Embryonic facial prominence (tissue), 1 donor: ENCODE results near the gene WDR7.

ENCODE experiments used
- DNase-seq: peaks from one replicate; pipeline ENCODE4 v3.0.0-alpha.2; 2016; ENCODE audit errors: extremely low spot score

The WDR7 gene

DNA sequence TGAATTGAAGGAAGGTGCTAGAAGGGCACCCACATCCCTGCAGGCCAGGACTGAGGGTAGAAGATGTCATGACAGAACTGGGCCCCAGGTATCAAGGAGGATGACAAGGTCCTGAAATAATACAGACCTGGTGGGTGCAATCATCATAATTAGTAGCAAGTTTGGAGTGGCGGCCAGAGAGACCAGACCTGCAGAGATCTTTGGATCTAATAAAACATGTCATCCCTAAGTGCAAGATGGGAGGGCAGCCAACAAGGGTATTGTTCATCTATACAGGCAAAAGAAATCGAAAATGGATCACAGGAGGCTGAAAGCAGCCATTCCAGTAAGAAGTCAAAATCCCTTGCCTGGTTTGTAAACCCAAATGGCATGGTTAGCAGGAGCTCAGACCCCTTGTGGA, 384.4 kb downstream of the WDR7 start:
- DNase-seq, result no peak

DNA sequence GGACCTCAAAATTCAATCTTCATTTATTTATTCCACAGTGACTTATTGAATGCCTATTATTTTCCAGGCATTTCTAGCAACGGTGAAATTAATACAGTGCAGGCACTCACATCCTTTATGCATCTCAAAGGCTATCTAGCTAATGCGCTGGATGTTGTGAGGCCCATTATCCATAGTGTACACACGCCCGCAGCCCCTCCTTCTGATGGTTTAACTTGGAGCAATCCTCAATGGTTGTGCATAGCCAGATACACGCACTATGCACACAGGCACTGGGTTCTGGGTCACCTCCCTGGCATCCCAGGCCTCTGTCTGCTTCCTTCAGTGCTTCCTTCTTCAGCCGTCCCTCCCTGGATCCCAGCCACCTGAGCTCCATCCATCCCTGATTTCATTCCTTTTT, 387.2 kb downstream of the WDR7 start:
- DNase-seq, result no peak

DNA sequence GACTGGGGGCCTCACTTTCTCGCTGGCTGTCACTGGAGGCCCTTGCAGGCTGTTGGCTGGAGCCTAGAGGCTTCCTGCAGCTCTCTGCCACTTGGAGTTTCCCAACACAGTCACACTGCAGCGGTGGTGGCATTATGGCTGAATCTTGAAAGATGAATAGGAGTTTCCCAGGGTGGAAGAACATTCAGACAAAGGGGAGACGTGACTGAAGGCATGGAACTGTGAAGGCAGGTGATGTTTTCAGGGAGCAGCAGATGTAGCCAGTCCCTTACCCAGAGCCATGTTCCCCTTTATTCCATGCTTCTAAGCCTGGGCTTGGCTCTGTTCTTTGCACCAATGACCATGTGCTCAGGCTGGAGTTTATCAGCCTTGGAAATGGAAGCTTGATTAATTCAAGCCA, 389.0 kb downstream of the WDR7 start:
- no peak for DNase-seq

DNA sequence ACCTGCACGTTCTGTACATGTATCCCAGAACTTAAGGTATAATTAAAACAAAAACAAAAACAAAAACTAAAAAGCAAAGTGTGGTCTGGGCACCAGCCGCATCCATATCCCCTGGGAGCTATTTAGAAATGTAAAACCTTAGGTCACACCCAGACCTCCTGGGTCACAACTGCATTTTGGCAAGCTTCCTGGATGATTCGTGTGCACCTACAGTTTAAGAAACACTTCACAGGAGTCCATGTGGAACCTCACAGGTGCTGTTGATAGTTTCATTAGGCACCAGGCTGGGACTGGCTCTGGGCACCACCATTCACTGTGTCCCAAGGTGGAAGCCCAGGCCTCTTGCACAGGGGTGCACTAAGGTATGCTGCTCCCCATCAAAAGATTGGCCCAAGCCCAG, 392.1 kb downstream of the WDR7 start:
- DNase-seq, result no peak

DNA sequence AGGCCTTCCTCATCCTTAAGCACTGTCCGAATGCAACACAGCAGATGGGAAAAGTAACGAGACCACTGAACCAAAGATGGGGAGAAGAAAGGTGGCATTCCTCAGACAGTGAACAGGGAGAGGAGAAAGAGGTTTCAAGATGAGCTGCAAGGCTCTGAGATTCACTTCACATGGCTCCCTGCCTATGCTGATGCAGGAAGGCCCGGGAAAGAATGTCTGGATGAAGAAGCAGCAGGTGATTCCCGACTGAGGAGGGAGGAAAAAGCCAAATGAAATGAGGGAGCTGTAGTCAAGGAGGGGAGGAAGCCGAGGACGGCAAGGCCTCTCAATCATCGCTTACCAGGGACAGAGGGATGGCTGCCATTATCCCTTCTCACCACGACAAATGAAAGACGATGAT, 397.2 kb downstream of the WDR7 start:
- DNase-seq, result no peak

DNA sequence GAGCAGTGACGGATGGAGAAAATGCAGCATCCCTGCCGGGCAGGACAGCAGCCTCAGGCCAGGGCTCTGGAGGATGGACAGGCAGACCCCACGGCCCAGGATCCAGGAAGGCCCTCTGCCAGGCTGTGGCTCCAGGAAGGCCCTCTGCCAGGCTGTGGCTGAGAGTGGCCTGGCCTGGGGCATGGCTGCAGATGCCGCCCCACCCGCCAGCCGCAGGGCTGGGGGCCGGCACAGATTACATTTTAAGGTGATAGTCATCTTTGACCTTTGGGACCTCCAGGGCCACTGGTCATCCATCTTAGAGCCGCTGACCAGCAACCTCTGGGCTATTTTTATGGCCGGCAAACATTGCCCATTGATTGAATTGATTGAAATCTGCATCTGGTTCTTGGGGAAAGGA, 397.7 kb downstream of the WDR7 start:
- DNase-seq, result no peak

DNA sequence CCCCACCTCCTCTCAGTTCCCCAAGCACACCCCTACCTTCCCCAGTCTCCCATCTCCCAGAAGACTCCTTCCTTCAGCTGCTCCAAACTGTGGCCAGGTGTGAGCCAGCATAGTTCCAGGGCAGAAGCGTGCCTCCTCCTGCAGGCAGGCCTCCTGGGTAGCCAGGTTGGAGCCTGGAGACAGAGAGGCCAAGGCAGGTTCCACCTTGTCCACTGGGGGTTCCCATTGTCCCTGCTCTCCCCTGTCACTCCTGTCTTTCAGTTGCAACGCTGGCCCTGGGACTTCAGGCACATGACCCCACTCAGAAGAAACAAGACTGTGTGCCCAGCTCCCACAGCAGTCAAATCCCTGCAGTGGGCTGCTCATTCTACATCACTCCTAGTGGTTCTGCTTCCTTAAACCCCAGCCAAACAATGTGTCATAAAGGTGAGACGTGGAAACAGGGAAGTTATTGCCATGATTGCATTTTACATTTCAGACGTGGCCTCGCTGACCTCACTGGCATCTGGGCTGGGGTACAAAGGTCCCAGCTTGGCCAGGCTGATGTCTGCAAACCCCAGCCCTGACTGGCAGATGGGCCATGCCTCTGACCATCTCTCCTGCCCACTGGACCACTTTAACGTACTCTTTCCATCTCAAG, 399.3 kb downstream of the WDR7 start:
- no peak for DNase-seq

DNA sequence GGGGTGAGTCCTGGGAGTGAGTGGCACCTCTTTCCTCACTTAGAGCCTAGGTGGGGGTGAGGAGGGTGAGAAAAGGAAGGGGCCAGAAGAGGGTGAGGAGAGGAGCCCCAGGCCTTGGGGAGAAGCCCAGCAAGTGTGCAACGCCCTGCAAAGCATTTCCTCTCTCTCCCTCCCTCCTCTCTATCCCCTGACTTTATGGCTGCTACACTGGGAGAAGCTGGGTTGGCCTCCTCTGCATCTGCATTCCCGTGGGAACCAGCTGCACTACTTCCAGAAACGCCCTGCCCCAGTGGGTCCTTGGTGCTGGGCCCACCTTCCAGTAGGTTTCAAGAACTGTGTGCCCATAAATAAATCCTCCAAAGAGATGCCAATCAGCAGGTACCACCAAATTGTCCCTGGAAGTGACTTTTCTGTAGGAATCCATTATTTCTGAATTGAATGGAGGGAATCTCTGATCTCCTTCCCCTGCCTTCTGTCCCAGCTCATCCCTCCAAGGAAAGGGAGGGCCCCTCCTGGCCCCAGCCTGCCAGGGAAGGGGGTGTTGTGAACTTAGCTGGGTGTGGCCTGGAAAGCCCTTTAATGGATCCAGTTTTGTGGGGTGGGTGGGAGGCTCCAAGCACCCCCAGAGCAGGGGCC, 400.0 kb downstream of the WDR7 start:
- DNase-seq, result no peak

DNA sequence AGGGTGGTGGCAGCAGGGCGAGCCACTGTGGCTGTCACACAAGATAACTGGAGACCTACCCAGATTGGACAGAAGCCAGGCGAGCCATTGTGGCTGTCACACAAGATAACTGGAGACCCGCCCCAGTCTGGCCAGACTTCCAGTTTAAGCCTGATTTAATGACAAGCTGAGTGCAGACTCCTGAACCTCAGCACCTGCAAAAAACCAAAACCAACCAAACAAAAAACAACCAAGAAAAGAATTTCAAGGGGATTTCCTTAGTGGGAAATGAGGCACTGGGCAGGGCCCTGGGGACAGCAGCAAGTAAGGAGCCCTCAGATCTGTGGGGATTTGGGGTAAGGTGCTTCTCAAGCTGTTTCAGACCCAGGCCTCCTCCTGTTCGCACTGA, 400.5 kb downstream of the WDR7 start:
- DNase-seq, result no peak

DNA sequence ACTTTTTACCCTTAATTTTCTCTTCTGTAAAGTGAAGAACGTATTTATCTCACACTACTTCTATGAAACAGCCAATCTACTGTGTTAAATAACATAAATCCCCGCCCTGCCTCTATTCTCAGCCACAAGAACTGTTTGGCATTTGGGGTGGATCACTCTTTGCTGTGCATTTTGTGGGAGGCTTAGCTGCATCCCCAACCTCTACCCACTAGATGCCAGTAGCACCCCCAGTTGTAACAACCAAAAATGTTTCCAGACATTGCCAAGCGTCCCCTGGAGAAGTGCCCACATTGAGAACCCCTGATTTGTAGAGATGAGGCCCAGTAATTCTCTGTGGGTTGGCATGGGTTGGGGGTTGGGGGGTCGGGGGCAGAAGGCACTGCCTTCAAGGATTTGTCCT, 401.0 kb downstream of the WDR7 start:
- no peak for DNase-seq

DNA sequence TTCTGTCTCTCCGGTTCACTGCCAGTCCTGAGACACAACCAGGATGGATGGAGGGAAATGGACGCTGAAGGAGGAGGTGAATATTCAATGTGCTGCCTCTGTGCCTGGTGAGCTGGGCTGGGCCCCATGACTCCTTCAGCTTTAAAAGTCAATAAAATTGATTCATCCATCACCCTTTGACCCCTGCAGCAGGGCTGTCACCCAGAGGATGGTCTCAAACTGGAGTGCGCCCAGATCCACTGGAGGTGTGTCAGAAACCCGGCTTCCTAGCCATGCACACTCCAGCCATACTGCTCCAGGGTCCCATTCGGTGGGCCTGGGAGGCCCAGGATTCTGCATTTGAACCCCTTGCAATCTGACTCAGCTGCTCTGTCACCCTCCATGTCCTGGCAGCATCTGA, 401.6 kb downstream of the WDR7 start:
- DNase-seq, result no peak

DNA sequence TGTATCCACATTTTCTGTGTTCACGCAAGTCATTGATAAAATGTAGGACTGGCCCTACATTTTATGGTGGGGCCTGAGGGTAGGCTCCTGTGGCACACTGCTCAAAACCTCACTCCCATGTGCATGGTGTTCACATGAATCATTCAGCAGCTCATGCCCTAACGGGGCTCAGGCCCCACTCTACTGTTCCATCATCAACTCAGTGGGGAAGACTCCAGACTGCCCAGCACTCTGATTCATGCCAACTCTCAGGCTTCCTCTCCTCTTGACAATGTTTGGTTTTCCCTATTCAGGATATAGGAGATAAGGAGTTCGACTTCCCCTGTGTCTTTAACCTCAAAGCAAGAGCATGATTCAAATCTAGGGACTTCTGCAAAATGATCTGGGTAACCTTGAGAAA, 403.7 kb downstream of the WDR7 start:
- DNase-seq, result no peak

DNA sequence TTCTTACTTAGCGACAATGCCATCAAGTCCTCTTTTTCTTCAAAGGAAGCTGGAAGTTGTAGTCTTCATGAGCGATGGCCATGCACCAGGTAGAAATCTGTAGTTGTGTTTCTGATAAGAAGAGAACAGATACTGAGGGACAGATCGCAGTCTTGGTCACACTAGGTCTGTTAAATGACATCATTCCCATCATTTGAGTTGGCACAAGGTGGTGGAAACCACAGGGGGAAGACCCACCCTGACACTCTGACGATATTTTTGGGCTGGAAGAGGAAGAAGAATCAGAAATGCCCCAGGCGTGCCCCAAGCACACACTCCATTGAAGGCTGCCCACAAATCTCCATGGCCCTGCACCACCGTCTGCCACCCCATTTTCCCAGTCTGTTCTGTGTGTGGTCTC, 406.7 kb downstream of the WDR7 start:
- no peak for DNase-seq

DNA sequence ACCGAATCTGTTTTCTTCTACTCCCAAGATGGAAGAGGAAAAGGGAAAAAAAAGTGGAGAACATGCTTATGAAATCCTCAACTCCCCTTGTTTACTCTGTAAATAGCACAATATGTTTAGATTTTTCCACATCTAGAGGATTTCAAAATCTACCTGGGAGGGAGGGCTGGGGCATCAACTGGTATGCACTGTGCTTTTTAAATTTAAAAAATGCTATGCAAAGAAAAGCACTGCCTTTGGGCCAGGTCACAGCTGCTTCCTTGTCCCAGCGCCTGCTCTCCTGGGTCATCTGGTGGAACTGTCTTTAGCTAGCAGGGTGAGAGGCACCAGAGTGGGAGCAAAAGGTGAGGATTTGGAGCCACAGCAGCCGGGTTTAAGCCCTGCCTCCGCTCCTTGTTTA, 407.6 kb downstream of the WDR7 start:
- no peak for DNase-seq

DNA sequence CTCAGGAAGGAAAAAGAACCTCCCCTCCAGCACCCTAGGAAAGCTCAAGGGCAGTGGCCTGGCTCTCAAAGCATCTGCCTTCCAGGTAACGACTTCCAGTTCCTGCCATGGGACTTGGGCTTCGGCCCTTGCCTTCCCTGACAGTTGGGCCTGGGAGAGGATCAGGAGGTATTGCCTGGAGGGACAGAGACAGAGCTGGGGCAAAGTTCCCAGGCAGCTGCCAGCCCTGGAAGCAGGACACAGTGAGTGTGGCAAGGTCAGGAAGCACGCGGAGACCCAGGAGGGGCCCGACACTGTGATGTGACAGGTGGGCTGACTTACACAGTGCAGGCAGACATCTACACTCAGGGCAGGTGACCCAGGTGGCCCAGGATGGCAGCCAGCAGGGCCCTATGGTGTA, 408.2 kb downstream of the WDR7 start:
- DNase-seq, result no peak

DNA sequence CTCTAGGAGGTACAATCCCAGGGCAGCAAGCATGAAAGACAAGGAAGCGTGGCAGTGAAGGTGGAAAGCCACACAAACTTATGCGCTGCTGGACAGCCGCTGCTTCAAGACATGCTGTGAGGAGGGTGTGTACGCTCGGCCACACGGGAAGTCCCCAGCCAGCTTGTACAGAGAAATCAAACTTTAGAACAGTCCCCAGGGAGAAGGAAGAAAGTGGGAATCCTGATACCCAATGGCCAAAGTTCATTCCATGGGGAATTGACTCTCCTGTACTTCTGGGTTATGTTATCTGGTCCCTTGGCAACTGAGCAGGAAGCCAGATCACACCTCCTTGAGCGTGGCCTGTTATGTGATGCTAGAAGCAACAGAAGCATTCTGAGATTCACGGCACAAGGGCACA, 409.7 kb downstream of the WDR7 start:
- DNase-seq, result no peak

DNA sequence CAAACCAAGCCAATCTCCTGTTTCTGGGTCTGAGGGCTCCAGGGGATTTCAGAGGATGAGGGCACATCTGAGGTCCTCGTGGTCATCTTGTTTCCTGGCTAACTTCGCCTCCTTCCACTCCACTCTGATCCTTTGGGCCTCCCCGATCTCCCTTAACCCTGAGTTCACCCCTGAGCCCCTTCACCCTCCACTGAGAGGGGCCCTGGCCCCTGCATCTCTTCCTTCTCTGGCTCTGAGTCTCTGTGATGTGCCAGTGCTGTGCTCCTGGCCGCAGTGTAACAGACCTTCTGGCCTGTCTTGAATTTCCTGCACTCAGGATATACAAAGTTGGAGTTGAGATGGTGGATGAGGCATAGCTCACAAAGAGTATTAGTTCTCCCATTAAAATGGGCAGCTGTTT, 411.0 kb downstream of the WDR7 start:
- no peak for DNase-seq

DNA sequence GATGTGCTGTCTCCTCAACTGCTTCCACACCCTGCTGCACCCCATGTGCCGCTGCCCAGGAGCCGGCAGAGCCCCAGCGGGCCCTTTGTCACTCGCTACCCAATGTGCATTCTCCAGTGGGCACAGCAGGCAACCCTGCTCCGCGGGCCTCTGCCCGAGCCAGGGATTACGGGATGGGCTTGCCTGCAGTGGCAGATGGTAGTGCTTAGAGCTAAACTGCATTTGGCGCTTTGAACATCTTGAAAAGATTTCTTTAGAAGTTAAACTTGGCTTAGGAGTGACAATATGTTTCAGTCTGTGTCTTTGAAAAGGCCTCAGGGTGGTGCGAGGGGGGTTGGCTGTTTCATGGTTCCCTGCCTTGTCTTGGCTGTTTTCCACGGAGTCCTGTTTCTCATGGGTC, 411.7 kb downstream of the WDR7 start:
- peak; percentile 49 for DNase-seq

DNA sequence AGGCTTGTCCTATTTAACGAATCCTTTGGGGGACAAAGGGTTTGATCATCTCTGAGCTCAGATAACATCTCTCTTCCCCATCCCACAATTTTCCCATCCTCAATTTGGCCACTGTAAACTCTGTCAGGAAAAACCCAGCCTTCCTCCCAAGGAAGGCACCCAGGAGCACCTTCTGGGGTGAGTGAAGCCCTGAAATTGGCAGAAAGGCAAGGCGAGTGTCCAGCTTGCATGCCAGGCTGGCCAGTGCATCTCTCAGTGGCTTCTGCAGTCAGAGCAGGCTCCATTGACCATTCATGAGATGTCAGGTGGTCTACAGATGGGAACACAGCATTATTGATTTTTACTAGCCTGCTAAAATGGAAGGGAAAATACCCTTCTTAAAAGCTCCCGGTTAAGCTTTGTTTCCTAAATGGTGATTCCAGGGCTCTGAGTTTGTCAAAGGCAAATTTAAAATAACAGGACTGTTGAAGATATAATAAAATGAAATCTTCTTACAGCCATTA, 412.5 kb downstream of the WDR7 start:
- DNase-seq, result no peak

DNA sequence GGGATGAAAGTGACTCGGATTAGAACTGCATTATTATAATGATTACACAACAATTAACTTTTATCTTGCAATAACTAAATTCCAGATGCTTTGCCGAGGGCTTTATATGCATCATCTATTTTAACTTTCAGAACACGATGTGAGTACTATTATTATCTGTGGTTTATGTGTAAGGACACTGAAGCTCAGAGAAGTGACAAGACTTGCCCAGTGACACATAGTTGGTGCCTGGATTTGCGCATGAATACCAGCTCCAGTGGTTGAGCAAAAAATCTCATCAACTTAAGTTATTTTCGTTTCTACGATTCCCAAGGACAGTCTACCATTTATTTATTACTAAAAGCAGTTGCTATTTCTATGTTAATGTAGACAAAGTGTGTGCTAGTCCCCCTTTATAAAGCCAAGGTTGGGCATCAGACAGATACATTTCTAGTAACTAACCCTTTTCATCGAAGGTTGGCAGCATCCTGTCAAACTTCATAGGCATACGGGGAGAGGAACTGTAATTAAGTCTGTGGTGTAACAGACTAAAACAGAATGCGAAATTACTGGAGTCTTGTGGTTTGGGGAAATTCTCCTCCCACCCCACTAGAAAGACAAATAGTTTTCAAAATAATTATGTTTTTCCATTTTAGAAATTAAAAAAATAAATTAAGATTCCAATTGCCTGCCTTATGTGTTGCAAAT, 422.5 kb downstream of the WDR7 start:
- DNase-seq, result no peak

DNA sequence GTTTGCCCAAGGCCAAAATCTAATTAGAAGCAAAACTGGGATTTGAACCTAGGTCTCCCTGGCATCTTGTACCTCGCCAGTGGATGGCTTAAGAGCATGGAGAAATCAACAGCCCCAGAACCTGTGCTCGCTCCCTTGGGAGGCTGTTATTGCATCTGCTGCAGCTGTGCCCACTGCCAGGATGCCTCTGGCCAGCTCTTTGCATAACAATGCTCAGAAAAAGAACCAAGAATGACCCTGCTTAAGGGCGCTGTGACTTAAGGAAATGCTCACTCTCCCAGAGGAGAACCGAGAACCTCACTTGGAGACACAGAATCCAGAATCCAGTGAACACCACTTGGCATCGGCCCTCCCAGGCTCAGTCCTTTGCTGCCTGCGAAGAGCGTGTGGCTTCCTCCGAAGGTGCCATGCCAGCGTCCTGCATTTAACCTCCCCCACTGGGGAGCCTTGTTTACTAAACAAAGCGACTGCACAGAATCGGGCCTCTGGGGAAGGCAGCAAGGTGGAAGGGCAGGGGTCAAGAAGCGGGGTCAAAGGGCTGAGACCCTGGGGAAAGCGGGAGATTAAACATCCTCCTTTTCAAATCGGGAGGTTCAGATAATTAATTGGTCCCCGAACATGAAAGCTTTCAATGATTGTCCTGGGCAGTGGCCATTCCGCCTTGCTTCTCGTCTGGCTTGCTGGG, 424.7 kb downstream of the WDR7 start:
- DNase-seq, result no peak

DNA sequence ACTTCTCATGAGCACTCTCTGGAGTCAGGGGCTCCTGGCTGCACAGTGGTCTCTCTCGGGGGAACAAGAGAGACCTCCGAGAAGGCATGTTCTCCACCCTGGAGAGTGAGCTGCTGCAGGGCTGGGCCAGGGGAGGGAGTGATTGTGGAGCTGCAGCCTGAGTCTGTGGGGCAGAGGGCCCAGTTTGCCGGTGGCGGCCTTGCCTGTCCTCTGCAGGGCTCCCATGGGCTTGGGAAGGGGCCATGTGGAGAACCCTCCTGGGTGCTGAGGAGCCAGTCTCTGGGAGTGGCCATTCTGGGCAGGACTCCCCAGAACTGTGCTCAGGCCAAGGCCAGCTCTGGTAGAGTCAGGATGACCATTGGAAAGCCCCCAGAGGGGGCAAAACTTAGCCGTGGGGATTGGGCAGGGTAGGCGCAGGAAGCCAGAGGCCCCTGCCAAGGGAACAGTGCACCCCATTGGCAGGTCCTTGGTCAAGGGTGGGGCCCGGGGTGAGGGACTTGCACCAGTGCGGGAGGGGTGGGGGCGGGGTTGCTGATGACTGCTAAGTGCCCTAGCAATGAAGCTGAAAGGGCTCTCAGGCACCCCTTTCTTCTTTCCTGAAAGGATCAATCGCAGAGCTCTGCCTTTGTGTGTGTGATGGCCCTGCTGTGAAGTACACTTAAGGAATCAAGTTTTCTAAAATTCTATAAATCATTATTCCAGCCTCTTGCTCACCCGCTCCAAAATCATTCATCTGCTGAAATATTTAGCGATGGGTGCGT, 426.0 kb downstream of the WDR7 start:
- DNase-seq, result no peak
